Measurements from ENCODE around the gene MBP. TPM values are rescaled to one million over a fixed set of nuclear protein-coding genes. Genes with fewer than 3 reads are reported as not detected.

The MBP gene
- total and polyA plus RNA-seq, 2 experiments from 2014 or later: 18.4 to 22.9 TPM

GRCh38 chr18:77042583-77042982, 90.0 kb downstream of the MBP start:
- no peak for TF ChIP-seq EZH2 (IDR thresholded peaks at IDR 0.05; ENCODE audit: low read depth, unreplicated experiment)
- no peak for TF ChIP-seq JUNB (IDR thresholded peaks at IDR 0.05; ENCODE audit: unreplicated experiment)
- H3K9me3 Mint-ChIP-seq: no peaks in the 10 kb centered on the region; the same call in 2 of the 3 replicates
- Histone ChIP-seq H3K4me1 (ENCODE audit: insufficient read depth) (no peaks in the 10 kb centered on the region), H3F3A (replicated peaks; ENCODE audit: low read depth) (no peaks in the 10 kb centered on the region), H3K36me3 (ENCODE audit: insufficient read depth) (no peaks in the 10 kb centered on the region), H3K9me2 (ENCODE audit: insufficient read depth) (no peaks in the 10 kb centered on the region), H3K27ac (ENCODE audit: low read depth) (no peak overlapping the region), H3K27me3 (ENCODE audit: insufficient read depth) (no peaks in the 10 kb centered on the region), H2AFZ (no peak overlapping the region), H3K4me3 (no peak overlapping the region), H4K20me1 (replicated peaks; ENCODE audit: insufficient read depth) (no peaks in the 10 kb centered on the region), H3K79me2 (replicated peaks; ENCODE audit: insufficient read depth) (no peaks in the 10 kb centered on the region), H3K4me2 (no peak overlapping the region)
- no peaks in the 10 kb centered on the region for H3K36me3 Mint-ChIP-seq (ENCODE audit: low read depth)
- DNase-seq (ENCODE audit: low spot score) (no peak), ATAC-seq (no peak)
- H3K27ac Mint-ChIP-seq: no peak overlapping the region
- no peak overlapping the region for H3K4me3 Mint-ChIP-seq
- H3K4me1 Mint-ChIP-seq: peaks cover 6% of the 10 kb centered on the region
- H3K27me3 Mint-ChIP-seq (ENCODE audit: insufficient read depth, low read depth, poor library complexity): peaks cover 1% of the 10 kb centered on the region

GRCh38 chr18:77039196-77040130, 93.1 kb downstream of the MBP start:
- H3K4me2 ChIP-seq: no peak overlapping the region
- H3K4me3 ChIP-seq: no peak overlapping the region
- ATAC-seq (no peak), DNase-seq (ENCODE audit: low spot score) (no peak)
- H3K36me3 Mint-ChIP-seq (ENCODE audit: low read depth): peaks cover 3% of the 10 kb centered on the region; the same call in 1 of the 3 replicates
- H3K27me3 ChIP-seq (ENCODE audit: insufficient read depth): no peaks in the 10 kb centered on the region
- H3K27ac Mint-ChIP-seq: no peak overlapping the region
- no peaks in the 10 kb centered on the region for H4K20me1 ChIP-seq (replicated peaks; ENCODE audit: insufficient read depth)
- H3K36me3 ChIP-seq (ENCODE audit: insufficient read depth): no peaks in the 10 kb centered on the region
- no peaks in the 10 kb centered on the region for H3K9me2 ChIP-seq (ENCODE audit: insufficient read depth)
- TF ChIP-seq POLR2AphosphoS5 (IDR thresholded peaks at IDR 0.05; ENCODE audit: low read depth) (no peak), JUNB (IDR thresholded peaks at IDR 0.05; ENCODE audit: unreplicated experiment) (no peak), NANOG (IDR thresholded peaks at IDR 0.05; ENCODE audit: borderline replicate concordance) (no peak)
- no peaks in the 10 kb centered on the region for H3K4me1 ChIP-seq (ENCODE audit: insufficient read depth)
- no peaks in the 10 kb centered on the region for H3F3A ChIP-seq (replicated peaks; ENCODE audit: low read depth)
- H3K4me1 Mint-ChIP-seq: peaks cover 6% of the 10 kb centered on the region
- H3K79me2 ChIP-seq (replicated peaks; ENCODE audit: insufficient read depth): no peaks in the 10 kb centered on the region
- H3K4me3 Mint-ChIP-seq: no peak overlapping the region
- H2AFZ ChIP-seq: no peak overlapping the region
- H3K27me3 Mint-ChIP-seq (ENCODE audit: insufficient read depth, low read depth, poor library complexity): peaks cover 1% of the 10 kb centered on the region
- no peak overlapping the region for H3K27ac ChIP-seq (ENCODE audit: low read depth)
- H3K9me3 Mint-ChIP-seq: peaks cover 2% of the 10 kb centered on the region; the same call in 1 of the 3 replicates

GRCh38 chr18:77038182-77038858, 94.3 kb downstream of the MBP start:
- no peaks in the 10 kb centered on the region for H3F3A ChIP-seq (replicated peaks; ENCODE audit: low read depth)
- H3K27ac Mint-ChIP-seq: no peak overlapping the region
- no peaks in the 10 kb centered on the region for H4K20me1 ChIP-seq (replicated peaks; ENCODE audit: insufficient read depth)
- no peaks in the 10 kb centered on the region for H3K4me1 ChIP-seq (ENCODE audit: insufficient read depth)
- peaks cover 3% of the 10 kb centered on the region for H3K27me3 Mint-ChIP-seq (ENCODE audit: insufficient read depth, low read depth, poor library complexity)
- no peaks in the 10 kb centered on the region for H3K79me2 ChIP-seq (replicated peaks; ENCODE audit: insufficient read depth)
- no peak overlapping the region for H3K4me3 ChIP-seq
- no peak overlapping the region for H3K27ac ChIP-seq (ENCODE audit: low read depth)
- H2AFZ ChIP-seq: no peak overlapping the region
- no peak overlapping the region for H3K4me2 ChIP-seq
- no peaks in the 10 kb centered on the region for H3K9me2 ChIP-seq (ENCODE audit: insufficient read depth)
- no peak for ATAC-seq
- H3K4me3 Mint-ChIP-seq: no peak overlapping the region
- H3K36me3 ChIP-seq (ENCODE audit: insufficient read depth): no peaks in the 10 kb centered on the region
- DNase-seq (ENCODE audit: low spot score): no peak
- no peaks in the 10 kb centered on the region for H3K4me1 Mint-ChIP-seq
- peaks cover 3% of the 10 kb centered on the region; the same call in 1 of the 3 replicates for H3K36me3 Mint-ChIP-seq (ENCODE audit: low read depth)
- H3K9me3 Mint-ChIP-seq: peaks cover 2% of the 10 kb centered on the region; the same call in 1 of the 3 replicates
- H3K27me3 ChIP-seq (ENCODE audit: insufficient read depth): no peaks in the 10 kb centered on the region
- TF ChIP-seq ZNF331 (CRISPR knock-in tag; IDR thresholded peaks at IDR 0.05; ENCODE audit: low read depth) (no peak), ZNF114 (CRISPR knock-in tag; IDR thresholded peaks at IDR 0.05) (no peak), REST (IDR thresholded peaks at IDR 0.05; ENCODE audit: unreplicated experiment) (no peak), EZH2 (IDR thresholded peaks at IDR 0.05; ENCODE audit: low read depth, unreplicated experiment) (no peak), CTCF (conservative IDR thresholded peaks at IDR 0.05; ENCODE audit: low read depth in 2 of 2) (no peak), STAT1 (IDR thresholded peaks at IDR 0.05; ENCODE audit: unreplicated experiment) (no peak), NANOG (IDR thresholded peaks at IDR 0.05; ENCODE audit: borderline replicate concordance) (no peak), POLR2AphosphoS5 (IDR thresholded peaks at IDR 0.05; ENCODE audit: low read depth) (no peak), ETS1 (IDR thresholded peaks at IDR 0.05) (no peak)

Data from GM23338 (cell line).